ENCODE results near the gene AKAP1.
"Not testable (repeated sequence)": the region's sequence is repeated elsewhere in the genome, so short reads cannot be mapped to it uniquely, and the experiment has no call there.

AKAP1 gene

GRCh38 chr17:57075193-57075592, 9.9 kb upstream of the AKAP1 start:
- no peak for DNase-seq (ENCODE audit: low read depth in 2 of 2)

GRCh38 chr17:57075785-57076184, 9.3 kb upstream of the AKAP1 start:
- DNase-seq (ENCODE audit: low read depth in 2 of 2): no peak

GRCh38 chr17:57077000-57077399, 8.0 kb upstream of the AKAP1 start:
- DNase-seq (ENCODE audit: low read depth in 2 of 2): no peak

GRCh38 chr17:57078274-57078673, 6.8 kb upstream of the AKAP1 start:
- no peak for DNase-seq (ENCODE audit: low read depth in 2 of 2)

DNA sequence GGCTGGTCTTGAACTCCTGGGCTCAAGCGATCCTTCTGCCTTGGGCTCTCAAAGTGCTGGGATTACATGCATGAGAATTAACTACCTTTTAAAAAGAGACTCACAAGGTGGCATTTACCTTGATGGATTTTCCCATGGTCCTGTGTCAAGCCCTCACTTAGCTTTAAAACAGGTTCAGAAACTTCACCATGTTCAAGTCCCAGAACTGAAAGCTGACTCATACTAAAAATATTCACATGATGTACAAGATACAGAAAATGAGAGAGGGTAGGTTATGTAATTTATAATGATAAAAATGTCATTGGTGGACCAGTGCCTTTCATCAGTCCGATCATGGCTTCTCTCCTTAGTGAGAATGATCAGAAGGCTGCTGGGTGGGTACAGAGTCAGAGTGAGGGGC, 4.3 kb upstream of the AKAP1 start:
- DNase-seq (ENCODE audit: low read depth in 2 of 2): no peak

- no peak for DNase-seq (ENCODE audit: low read depth in 2 of 2)
Observed at GRCh38 chr17:57082441-57082840, 2.6 kb upstream of the AKAP1 start.

- DNase-seq (ENCODE audit: low read depth in 2 of 2): no peak
Observed at GRCh38 chr17:57084361-57084801, 665 bp upstream of the AKAP1 start.

- peak; percentile 25 to 46 for DNase-seq (ENCODE audit: low read depth in 2 of 2)
Observed at GRCh38 chr17:57085448-57086068, 512 bp downstream of the AKAP1 start.

DNA sequence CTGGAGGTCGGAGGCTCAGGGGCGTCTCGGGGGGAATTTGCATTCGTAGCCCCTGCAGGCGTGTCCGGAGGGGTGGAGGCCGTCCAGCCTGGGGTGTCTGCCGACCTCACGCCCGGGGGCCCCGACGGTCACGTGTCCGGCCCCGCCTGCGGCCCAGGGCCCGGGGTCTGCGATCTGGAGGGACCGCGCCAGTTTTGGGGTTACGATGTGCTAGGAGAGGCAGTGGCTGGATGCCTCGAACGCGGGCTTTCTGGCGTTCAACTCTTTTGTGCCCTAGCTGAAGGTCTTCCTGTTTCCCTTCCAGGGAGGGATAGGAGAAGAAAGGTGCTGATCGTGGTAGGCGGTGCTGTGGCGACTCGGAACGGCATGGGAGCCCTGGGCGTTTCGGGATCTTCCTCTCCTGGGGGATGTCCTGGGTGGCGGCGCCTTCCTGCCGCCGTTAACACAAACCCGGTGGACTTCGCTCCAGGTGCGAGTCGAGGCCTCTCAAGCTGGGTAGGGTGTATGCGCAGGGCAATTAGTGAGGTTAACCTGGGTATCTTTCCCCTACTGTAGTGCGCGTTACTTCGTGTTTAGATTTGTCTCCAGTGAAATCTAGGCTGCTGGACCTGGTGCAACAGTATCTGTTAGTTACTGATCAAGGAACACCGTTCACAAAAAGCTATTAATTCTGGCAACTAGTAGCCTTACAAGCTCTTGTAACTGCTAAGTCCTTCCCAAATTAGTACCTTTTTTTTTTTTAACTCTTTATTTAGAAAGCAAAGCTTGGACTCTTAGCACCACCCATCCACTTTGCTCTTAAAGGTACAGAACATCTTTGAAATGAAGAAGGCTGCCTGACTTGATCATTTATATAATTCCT, 1.3 kb downstream of the AKAP1 start:
- DNase-seq (ENCODE audit: low read depth in 2 of 2): no peak

GRCh38 chr17:57088298-57088697, 3.3 kb downstream of the AKAP1 start:
- DNase-seq (ENCODE audit: low read depth in 2 of 2): no peak

GRCh38 chr17:57089391-57089790, 4.3 kb downstream of the AKAP1 start:
- DNase-seq (ENCODE audit: low read depth in 2 of 2): no peak

- no peak for DNase-seq (ENCODE audit: low read depth in 2 of 2)
Observed at GRCh38 chr17:57090560-57091185, 5.6 kb downstream of the AKAP1 start.

DNA sequence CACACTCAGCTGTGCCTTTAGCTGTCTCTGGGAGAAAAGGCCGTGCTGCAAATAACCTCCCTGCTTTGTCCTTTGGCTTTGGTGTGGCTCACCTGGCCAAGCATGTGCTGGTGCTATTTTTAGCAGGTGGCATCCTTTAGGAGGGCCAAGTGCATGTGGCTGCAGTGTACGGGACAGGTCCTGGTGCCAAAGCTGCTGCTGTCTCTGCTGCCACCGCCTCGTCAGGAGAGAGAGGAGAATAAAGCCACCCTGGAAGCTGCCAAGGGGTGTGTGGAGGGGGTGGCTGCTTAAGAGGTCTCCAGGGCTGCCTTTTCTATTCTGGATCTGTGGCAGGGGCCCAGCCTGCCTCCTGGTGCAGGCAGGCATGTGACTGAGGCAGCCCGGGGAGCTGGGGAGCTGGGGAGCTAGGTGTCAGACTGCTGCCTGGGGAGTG, 6.2 kb downstream of the AKAP1 start:
- DNase-seq (ENCODE audit: low read depth in 2 of 2): no peak

DNA sequence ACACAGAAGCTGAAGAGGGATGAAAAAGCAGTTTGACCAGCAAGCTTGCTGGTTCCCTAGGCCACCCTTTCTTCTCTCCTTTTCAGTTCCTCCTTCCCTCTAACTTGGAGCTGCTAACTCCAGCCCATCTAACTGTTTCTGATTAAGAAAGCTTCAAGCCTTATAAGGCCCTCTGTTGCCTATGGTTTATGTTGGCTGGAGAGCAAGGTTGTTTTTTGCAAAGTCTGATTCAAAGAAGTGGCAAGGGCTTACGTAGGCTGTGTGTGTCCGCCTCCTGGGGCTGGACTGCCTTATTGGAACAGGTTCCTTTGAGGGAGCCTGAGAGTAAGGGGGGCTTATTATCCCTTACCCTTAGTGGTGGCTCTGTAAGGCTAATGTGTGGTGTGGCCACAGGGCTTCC, 7.1 kb downstream of the AKAP1 start:
- DNase-seq (ENCODE audit: low read depth in 2 of 2): no peak

GRCh38 chr17:57092779-57093178, 7.7 kb downstream of the AKAP1 start:
- DNase-seq (ENCODE audit: low read depth in 2 of 2): no peak

DNA sequence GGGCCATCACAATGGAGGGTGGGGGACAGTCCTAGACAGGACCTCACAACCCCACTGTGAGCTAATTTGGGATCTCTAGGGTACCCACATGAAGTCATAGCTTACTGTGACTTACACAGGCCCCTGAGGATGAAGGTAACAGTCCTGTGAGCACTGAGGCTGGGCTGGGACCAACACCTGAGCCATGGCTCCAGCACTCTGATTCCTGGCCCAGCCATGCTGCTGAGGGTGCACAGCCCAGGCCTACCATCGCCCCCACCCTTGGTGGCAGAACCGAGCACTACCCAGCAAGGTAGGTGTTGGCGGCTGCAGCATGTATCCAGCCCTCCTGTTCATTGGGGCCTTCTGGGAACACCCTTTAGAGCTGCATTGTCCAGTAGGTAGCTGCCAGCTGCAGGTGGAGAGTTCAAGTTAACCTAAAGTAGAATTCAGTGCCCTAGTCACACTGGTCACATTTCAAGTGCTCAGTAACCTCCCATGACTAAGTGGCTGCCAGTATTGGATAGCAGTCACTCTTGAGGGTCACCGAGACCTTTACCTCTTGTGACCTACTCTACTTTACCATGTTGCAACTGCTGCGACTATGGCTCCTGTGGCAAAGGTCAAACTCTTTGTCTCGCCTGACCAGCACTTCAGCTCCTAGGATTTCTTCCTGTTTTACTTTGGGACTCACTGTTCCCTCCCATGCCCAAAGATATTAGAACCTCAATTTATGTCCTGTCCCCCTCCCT, 11.6 kb downstream of the AKAP1 start:
- DNase-seq (ENCODE audit: low read depth in 2 of 2): no peak

GRCh38 chr17:57097832-57098421, 12.9 kb downstream of the AKAP1 start:
- no peak for DNase-seq (ENCODE audit: low read depth in 2 of 2)

- DNase-seq (ENCODE audit: low read depth in 2 of 2): no peak
Observed at GRCh38 chr17:57099165-57099564, 14.1 kb downstream of the AKAP1 start.

- no peak for DNase-seq (ENCODE audit: low read depth in 2 of 2)
Observed at GRCh38 chr17:57102122-57102521, 17.1 kb downstream of the AKAP1 start.

- not testable (repeated sequence) for DNase-seq (ENCODE audit: low read depth in 2 of 2)
Observed at GRCh38 chr17:57102660-57103059, 17.6 kb downstream of the AKAP1 start.

DNA sequence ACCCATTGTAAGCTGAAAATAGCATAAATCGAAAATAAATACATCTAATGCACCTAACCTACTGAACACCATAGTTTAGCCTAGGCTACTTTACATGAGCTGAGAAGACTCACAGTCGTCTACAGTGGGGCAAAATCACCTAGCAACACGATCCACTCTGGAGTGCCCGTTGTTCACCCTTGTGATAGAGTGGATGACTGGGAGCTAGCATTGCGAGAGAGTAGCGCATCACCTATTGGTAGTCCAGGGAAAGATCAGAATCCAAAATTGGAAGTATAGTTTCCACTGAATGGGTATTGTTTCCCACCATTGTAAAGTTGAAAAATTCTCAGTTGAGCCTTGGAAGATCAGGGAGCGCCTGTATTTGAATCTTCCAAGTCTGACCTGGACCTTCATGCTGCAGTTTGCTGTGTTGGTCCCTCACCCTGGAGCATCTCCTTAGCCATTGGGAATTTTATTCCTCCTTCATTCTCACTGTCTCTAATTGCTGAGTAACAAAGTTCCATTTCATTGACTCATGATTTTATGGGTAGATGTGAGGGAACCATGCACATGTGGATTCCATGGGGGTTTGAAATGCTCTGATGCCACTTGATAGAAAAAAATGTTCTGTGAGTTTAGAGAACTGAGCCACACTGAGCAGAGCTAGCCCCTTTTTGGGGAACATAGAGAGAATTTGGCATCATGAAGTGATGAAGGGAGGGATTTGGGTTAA, 19.6 kb downstream of the AKAP1 start:
- DNase-seq (ENCODE audit: low read depth in 2 of 2): no peak

All from stimulated activated CD8-positive, alpha-beta memory T cell treated with anti-CD3 and anti-CD28 coated beads, Interleukin-15, amount 100 ng/mL, for 4 hours (primary cell).